ENCODE data around the gene MZT2A.
"Not testable (repeated sequence)": the region's sequence is repeated elsewhere in the genome, so short reads cannot be mapped to it uniquely, and the experiment has no call there.

Gene MZT2A

GRCh38 chr2:131519871-131520470 lies 27.8 kb upstream of the MZT2A start:
- DNase-seq = not testable (repeated sequence)

- no peak for DNase-seq
These were observed 27.3 kb upstream of the MZT2A start for GRCh38 chr2:131519466-131519865.

GRCh38 chr2:131518531-131518930 lies 26.3 kb upstream of the MZT2A start:
- not testable (repeated sequence) for DNase-seq

GRCh38 chr2:131517856-131518255 lies 25.7 kb upstream of the MZT2A start:
- DNase-seq = not testable (repeated sequence)

GRCh38 chr2:131517106-131517831 lies 25.1 kb upstream of the MZT2A start:
- DNase-seq = no peak

- not testable (repeated sequence) for DNase-seq
These were observed 24.4 kb upstream of the MZT2A start for GRCh38 chr2:131516621-131517020.

GRCh38 chr2:131516011-131516410 lies 23.8 kb upstream of the MZT2A start:
- DNase-seq = no peak

- not testable (repeated sequence) for DNase-seq
These were observed 23.0 kb upstream of the MZT2A start for GRCh38 chr2:131515235-131515634.

- not testable (repeated sequence) for DNase-seq
These were observed 22.4 kb upstream of the MZT2A start for GRCh38 chr2:131514408-131515166.

- DNase-seq = not testable (repeated sequence)
These were observed 20.0 kb upstream of the MZT2A start for GRCh38 chr2:131511969-131512870.

- not testable (repeated sequence) for DNase-seq
These were observed 19.2 kb upstream of the MZT2A start for GRCh38 chr2:131511291-131511968.

GRCh38 chr2:131509615-131510014 lies 17.4 kb upstream of the MZT2A start:
- no peak for DNase-seq

- not testable (repeated sequence) for DNase-seq
These were observed 12.0 kb upstream of the MZT2A start for GRCh38 chr2:131504082-131504750.

- DNase-seq = not testable (repeated sequence)
These were observed 11.4 kb upstream of the MZT2A start for GRCh38 chr2:131503587-131503986.

GRCh38 chr2:131498321-131498973 lies 6.2 kb upstream of the MZT2A start:
- not testable (repeated sequence) for DNase-seq

GRCh38 chr2:131495506-131495905 lies 3.3 kb upstream of the MZT2A start:
- not testable (repeated sequence) for DNase-seq

- no peak for DNase-seq
These were observed 1.2 kb upstream of the MZT2A start for GRCh38 chr2:131493199-131493968.

GRCh38 chr2:131492418-131493198 lies 411 bp upstream of the MZT2A start:
- DNase-seq = peak; percentile 98

- peak; percentile 49 for DNase-seq
These were observed 744 bp downstream of the MZT2A start for GRCh38 chr2:131491469-131491836.

Measured in eye (tissue), 1 donor.